GM23248 (cell line): ENCODE measurements around the gene SLC7A9.

Experiments used
- EZH2 ChIP-seq: fragments of 200-600 bp; sonication (generic); IDR thresholded peaks from 2 replicates; pipeline ENCODE4 v1.6.1; 2018; ENCODE audit warnings: antibody characterized with exemption, mild to moderate bottlenecking; ENCODE audit not compliant: insufficient read depth, poor library complexity, severe bottlenecking
- EZH2phosphoT487 ChIP-seq: fragments of 200-600 bp; sonication (generic); IDR thresholded peaks from 2 replicates; pipeline ENCODE4 v1.6.1; 2018; ENCODE audit warnings: antibody characterized with exemption, moderate library complexity, mild to moderate bottlenecking, low read depth; ENCODE audit not compliant: insufficient read depth

GRCh38 chr19:32895384-32895783 is 25.8 kb upstream of the SLC7A9 start:
- no peak for TF ChIP-seq EZH2phosphoT487
- TF ChIP-seq EZH2, result no peak
